Immature natural killer cell (primary cell): ENCODE data around the gene CCL28. TPM values are rescaled to one million over a fixed set of nuclear protein-coding genes. Genes with fewer than 3 reads are reported as not detected.

Source experiments
- DNase-seq, 3 donors: peaks; one replicate each; pipeline ENCODE4 v3.0.0; 2022; ENCODE audit warnings: mixed read lengths in 1 of 3
- H3K27ac Mint-ChIP-seq, 6 donors: one replicate each; pipeline ENCODE4 v1.8.0; 2020; ENCODE audit warnings: mixed read lengths in 6 of 6, mild to moderate bottlenecking in 5 of 6, inconsistent platforms in 4 of 6, moderate library complexity in 3 of 6
- H3K27me3 Mint-ChIP-seq, 3 donors: one replicate each; pipeline ENCODE4 v1.8.0; 2020 to 2021; ENCODE audit warnings: low read depth in 3 of 3, mild to moderate bottlenecking in 3 of 3, mixed read lengths in 3 of 3, moderate library complexity in 3 of 3, inconsistent platforms in 1 of 3
- H3K36me3 Mint-ChIP-seq, 3 donors: one replicate each; pipeline ENCODE4 v1.8.0; 2020; ENCODE audit warnings: mixed read lengths in 3 of 3, inconsistent platforms in 2 of 3, mild to moderate bottlenecking in 2 of 3
- H3K4me1 Mint-ChIP-seq, 2 donors: one replicate each; pipeline ENCODE4 v1.8.0; 2020; ENCODE audit warnings: inconsistent platforms in 2 of 2, mild to moderate bottlenecking in 2 of 2, mixed read lengths in 2 of 2, moderate library complexity in 1 of 2
- H3K4me3 Mint-ChIP-seq, 5 donors: one replicate each; pipeline ENCODE4 v1.8.0; 2020; ENCODE audit warnings: mild to moderate bottlenecking in 5 of 5, mixed read lengths in 5 of 5, inconsistent platforms in 3 of 5, moderate library complexity in 3 of 5
- H3K9me3 Mint-ChIP-seq, 6 donors: one replicate each; pipeline ENCODE4 v1.8.0; 2020; ENCODE audit warnings: mild to moderate bottlenecking in 6 of 6, mixed read lengths in 6 of 6, inconsistent platforms in 4 of 6, moderate library complexity in 3 of 6
- polyA plus RNA-seq, 3 donors: library from polyadenylated mRNA; unstranded; fragments of 300-500 nt; fragmentation: Illumina TruSeq; gene quantifications; one replicate each; pipeline ENCODE4 v1.2.3, GENCODE V29; 2021

CCL28 gene
- polyA plus RNA-seq, 3 donors from 2014 or later = 5.0 to 12.1 (median 8.6) TPM

DNA sequence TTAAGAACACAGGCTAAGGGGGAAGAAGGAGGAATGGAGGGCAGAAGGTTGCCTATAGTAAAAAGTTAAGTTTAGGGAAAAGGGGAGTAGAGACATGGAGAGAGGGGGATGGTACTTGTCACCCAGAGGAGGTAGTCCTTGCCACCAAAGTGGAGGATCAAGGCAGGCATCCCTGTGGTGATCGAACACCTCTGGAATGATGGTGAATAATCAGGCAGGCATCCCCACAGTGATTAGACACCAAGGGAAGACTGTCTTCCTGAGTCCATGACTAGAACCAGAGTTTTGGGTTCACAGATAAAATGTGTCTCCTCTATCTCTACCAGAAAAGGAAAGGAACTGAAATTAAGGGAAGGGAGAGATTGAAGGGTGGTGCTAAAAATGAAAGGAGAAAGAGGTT is 79.8 kb downstream of the CCL28 start:
- DNase-seq = no peak
- Mint-ChIP-seq H3K27ac (no peak overlapping the region), H3K4me3 (no peak overlapping the region), H3K4me1 (no peaks in the 10 kb centered on the region), H3K9me3 (peaks cover 3 to 23% (median 6%) of the 10 kb centered on the region in 6 donors), H3K27me3 (peaks cover 2 to 8% (median 7%) of the 10 kb centered on the region in 3 donors), H3K36me3 (peaks cover 0 to 12% (median 0%) of the 10 kb centered on the region in 3 donors)

Other genes starting within 250 kb of the CCL28 start
- under 1 TPM in 1 of 3 donors, not detected in 2; 0.25 TPM for gene NIM1K, start 220.2 kb downstream of the CCL28 start, polyA plus RNA-seq
- gene HMGCS1, start 99.0 kb downstream of the CCL28 start, polyA plus RNA-seq = 10 to 100 TPM; 10.9 to 16.4 (median 11.9) TPM
- gene TMEM267, start 71.5 kb upstream of the CCL28 start, polyA plus RNA-seq = 10 to 100 TPM; 17.7 to 20.2 (median 19.6) TPM
- 1 to 10 TPM; 1.3 to 3.3 (median 1.5) TPM for gene C5orf34, start 102.8 kb upstream of the CCL28 start, polyA plus RNA-seq
- 10 to 100 TPM; 28.4 to 30.3 (median 29.4) TPM for gene PAIP1, start 144.7 kb upstream of the CCL28 start, polyA plus RNA-seq
- 10 to 100 TPM; 49.5 to 78.0 (median 60.6) TPM for gene NNT, start 190.8 kb upstream of the CCL28 start, polyA plus RNA-seq